ENCODE results near the gene SOBP. TPM values are rescaled to one million over a fixed set of nuclear protein-coding genes. Genes with fewer than 3 reads are reported as not detected.
A peak's percentile ranks its signal among the peaks of the same experiment; 100 is the strongest.
"Not testable (repeated sequence)": the region's sequence is repeated elsewhere in the genome, so short reads cannot be mapped to it uniquely, and the experiment has no call there.

SOBP gene
- total and polyA plus RNA-seq, 2 experiments from 2014 or later, result 1.5 to 3.0 TPM

DNA sequence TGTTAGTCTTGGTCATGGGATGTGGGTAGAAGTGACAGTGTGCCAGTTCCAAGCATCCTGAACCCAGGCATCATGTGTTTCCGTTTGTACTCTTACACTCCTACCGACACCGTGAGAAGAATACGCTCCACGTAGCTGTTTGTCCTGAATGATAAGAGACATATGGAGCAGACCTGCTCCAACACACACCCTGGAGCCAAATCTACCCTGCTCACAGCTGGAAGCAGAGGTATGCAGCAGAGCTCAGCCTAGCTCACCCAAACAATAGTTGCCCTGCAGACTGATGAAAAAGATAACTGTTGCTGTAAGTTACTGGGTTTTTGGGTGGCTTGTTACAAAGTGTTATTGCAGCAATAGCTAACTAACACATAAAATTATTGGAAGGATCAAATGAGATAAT is 16.3 kb upstream of the SOBP start:
- Histone ChIP-seq H3K27ac (ENCODE audit: low read depth) (no peak overlapping the region), H3K4me1 (ENCODE audit: insufficient read depth) (0 out of 2 replicates have a peak, but pooled peaks cover 7% of the 10 kb centered on the region), H2AFZ (peak overlapping the region; percentile 33; the same call in 1 of the 2 replicates), H3K27me3 (ENCODE audit: insufficient read depth) (no peaks in the 10 kb centered on the region), H3K9me2 (ENCODE audit: insufficient read depth) (no peaks in the 10 kb centered on the region; the same call in 1 of the 2 replicates), H3K4me3 (no peak overlapping the region), H3F3A (replicated peaks; ENCODE audit: low read depth) (no peaks in the 10 kb centered on the region), H3K36me3 (ENCODE audit: insufficient read depth) (no peaks in the 10 kb centered on the region), H3K79me2 (replicated peaks; ENCODE audit: insufficient read depth) (no peaks in the 10 kb centered on the region), H4K20me1 (replicated peaks; ENCODE audit: insufficient read depth) (no peaks in the 10 kb centered on the region), H3K4me2 (no peak overlapping the region)
- no peak overlapping the region for H3K4me3 Mint-ChIP-seq
- TF ChIP-seq JUNB (IDR thresholded peaks at IDR 0.05; ENCODE audit: unreplicated experiment) (no peak), STAT1 (IDR thresholded peaks at IDR 0.05; ENCODE audit: unreplicated experiment) (no peak), ZNF331 (CRISPR knock-in tag; IDR thresholded peaks at IDR 0.05; ENCODE audit: low read depth) (no peak), REST (IDR thresholded peaks at IDR 0.05; ENCODE audit: unreplicated experiment) (no peak)
- TF ChIP-seq, protein P1, sequence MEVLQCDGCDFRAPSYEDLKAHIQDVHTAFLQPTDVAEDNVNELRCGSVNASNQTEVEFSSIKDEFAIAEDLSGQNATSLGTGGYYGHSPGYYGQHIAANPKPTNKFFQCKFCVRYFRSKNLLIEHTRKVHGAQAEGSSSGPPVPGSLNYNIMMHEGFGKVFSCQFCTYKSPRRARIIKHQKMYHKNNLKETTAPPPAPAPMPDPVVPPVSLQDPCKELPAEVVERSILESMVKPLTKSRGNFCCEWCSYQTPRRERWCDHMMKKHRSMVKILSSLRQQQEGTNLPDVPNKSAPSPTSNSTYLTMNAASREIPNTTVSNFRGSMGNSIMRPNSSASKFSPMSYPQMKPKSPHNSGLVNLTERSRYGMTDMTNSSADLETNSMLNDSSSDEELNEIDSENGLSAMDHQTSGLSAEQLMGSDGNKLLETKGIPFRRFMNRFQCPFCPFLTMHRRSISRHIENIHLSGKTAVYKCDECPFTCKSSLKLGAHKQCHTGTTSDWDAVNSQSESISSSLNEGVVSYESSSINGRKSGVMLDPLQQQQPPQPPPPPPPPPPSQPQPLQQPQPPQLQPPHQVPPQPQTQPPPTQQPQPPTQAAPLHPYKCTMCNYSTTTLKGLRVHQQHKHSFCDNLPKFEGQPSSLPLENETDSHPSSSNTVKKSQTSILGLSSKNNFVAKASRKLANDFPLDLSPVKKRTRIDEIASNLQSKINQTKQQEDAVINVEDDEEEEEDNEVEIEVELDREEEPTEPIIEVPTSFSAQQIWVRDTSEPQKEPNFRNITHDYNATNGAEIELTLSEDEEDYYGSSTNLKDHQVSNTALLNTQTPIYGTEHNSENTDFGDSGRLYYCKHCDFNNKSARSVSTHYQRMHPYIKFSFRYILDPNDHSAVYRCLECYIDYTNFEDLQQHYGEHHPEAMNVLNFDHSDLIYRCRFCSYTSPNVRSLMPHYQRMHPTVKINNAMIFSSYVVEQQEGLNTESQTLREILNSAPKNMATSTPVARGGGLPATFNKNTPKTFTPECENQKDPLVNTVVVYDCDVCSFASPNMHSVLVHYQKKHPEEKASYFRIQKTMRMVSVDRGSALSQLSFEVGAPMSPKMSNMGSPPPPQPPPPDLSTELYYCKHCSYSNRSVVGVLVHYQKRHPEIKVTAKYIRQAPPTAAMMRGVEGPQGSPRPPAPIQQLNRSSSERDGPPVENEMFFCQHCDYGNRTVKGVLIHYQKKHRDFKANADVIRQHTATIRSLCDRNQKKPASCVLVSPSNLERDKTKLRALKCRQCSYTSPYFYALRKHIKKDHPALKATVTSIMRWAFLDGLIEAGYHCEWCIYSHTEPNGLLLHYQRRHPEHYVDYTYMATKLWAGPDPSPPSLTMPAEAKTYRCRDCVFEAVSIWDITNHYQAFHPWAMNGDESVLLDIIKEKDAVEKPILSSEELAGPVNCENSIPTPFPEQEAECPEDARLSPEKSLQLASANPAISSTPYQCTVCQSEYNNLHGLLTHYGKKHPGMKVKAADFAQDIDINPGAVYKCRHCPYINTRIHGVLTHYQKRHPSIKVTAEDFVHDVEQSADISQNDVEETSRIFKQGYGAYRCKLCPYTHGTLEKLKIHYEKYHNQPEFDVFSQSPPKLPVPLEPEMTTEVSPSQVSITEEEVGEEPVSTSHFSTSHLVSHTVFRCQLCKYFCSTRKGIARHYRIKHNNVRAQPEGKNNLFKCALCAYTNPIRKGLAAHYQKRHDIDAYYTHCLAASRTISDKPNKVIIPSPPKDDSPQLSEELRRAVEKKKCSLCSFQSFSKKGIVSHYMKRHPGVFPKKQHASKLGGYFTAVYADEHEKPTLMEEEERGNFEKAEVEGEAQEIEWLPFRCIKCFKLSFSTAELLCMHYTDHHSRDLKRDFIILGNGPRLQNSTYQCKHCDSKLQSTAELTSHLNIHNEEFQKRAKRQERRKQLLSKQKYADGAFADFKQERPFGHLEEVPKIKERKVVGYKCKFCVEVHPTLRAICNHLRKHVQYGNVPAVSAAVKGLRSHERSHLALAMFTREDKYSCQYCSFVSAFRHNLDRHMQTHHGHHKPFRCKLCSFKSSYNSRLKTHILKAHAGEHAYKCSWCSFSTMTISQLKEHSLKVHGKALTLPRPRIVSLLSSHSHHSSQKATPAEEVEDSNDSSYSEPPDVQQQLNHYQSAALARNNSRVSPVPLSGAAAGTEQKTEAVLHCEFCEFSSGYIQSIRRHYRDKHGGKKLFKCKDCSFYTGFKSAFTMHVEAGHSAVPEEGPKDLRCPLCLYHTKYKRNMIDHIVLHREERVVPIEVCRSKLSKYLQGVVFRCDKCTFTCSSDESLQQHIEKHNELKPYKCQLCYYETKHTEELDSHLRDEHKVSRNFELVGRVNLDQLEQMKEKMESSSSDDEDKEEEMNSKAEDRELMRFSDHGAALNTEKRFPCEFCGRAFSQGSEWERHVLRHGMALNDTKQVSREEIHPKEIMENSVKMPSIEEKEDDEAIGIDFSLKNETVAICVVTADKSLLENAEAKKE (CRISPR knock-in tag; IDR thresholded peaks at IDR 0.05), result no peak
- H3K27ac Mint-ChIP-seq, result no peak overlapping the region
- H3K27me3 Mint-ChIP-seq (ENCODE audit: insufficient read depth, low read depth, poor library complexity), result peaks cover 2% of the 10 kb centered on the region
- peak; percentile 85 for ATAC-seq
- H3K36me3 Mint-ChIP-seq (ENCODE audit: low read depth), result no peaks in the 10 kb centered on the region
- DNase-seq (ENCODE audit: low spot score), result no peak
- peaks cover 14% of the 10 kb centered on the region; the same call in 2 of the 3 replicates for H3K4me1 Mint-ChIP-seq
- no peaks in the 10 kb centered on the region for H3K9me3 Mint-ChIP-seq

- not testable (repeated sequence) for H3K4me3 ChIP-seq; H3K4me2 ChIP-seq; H3K79me2 ChIP-seq (replicated peaks; ENCODE audit: insufficient read depth); H4K20me1 ChIP-seq (replicated peaks; ENCODE audit: insufficient read depth); H3K4me1 ChIP-seq (ENCODE audit: insufficient read depth); ATAC-seq; H3K36me3 ChIP-seq (ENCODE audit: insufficient read depth); H3K27me3 Mint-ChIP-seq (ENCODE audit: insufficient read depth, low read depth, poor library complexity); H3F3A ChIP-seq (replicated peaks; ENCODE audit: low read depth); H3K27me3 ChIP-seq (ENCODE audit: insufficient read depth); DNase-seq (ENCODE audit: low spot score); H3K9me3 Mint-ChIP-seq; H3K9me2 ChIP-seq (ENCODE audit: insufficient read depth); H3K4me3 Mint-ChIP-seq; H3K27ac Mint-ChIP-seq; H3K36me3 Mint-ChIP-seq (ENCODE audit: low read depth); H2AFZ ChIP-seq; H3K27ac ChIP-seq (ENCODE audit: low read depth)
- H3K4me1 Mint-ChIP-seq, result peaks cover 14% of the 10 kb centered on the region
Observed at GRCh38 chr6:107475360-107475759, 14.6 kb upstream of the SOBP start.

- H3K36me3 Mint-ChIP-seq (ENCODE audit: low read depth); H3K79me2 ChIP-seq (replicated peaks; ENCODE audit: insufficient read depth); H3K27ac Mint-ChIP-seq; H3K4me3 Mint-ChIP-seq; H3K4me1 ChIP-seq (ENCODE audit: insufficient read depth); DNase-seq (ENCODE audit: low spot score); H3F3A ChIP-seq (replicated peaks; ENCODE audit: low read depth); ATAC-seq; H3K9me2 ChIP-seq (ENCODE audit: insufficient read depth); H3K27me3 ChIP-seq (ENCODE audit: insufficient read depth); H3K27me3 Mint-ChIP-seq (ENCODE audit: insufficient read depth, low read depth, poor library complexity); H2AFZ ChIP-seq; H4K20me1 ChIP-seq (replicated peaks; ENCODE audit: insufficient read depth); H3K4me2 ChIP-seq; H3K36me3 ChIP-seq (ENCODE audit: insufficient read depth); H3K9me3 Mint-ChIP-seq; H3K4me3 ChIP-seq; H3K27ac ChIP-seq (ENCODE audit: low read depth): not testable (repeated sequence)
- H3K4me1 Mint-ChIP-seq, result peaks cover 14% of the 10 kb centered on the region
Observed at GRCh38 chr6:107475826-107476225, 14.1 kb upstream of the SOBP start.
